GM19193 (cell line): ENCODE data around the gene USP48.

Experiments
- POLR2A ChIP-seq: IDR thresholded peaks from 4 replicates; pipeline ENCODE4 v1.6.1; 2011; ENCODE audit not compliant: insufficient read depth, insufficient read length; ENCODE audit errors: extremely low read depth

USP48 gene

DNA sequence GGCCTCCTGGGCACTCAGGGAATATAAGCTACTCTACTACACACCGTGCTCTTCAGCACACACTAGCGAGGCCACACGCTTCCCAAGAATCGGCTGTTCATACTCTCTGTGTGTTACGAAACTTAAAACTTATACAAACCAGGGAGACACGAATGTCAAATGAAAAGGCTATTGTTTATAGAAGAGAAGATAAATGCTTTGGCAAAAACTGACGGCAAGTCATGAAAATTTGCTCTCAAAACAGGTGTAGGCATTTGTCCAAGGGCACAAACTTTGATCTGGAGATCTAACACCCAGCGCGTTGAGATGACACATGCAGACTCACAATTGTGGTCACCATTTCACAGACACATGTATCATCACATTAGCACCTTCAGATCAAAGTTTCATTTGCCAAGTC, 46.1 kb downstream of the USP48 start:
- no peak for TF ChIP-seq POLR2A

DNA sequence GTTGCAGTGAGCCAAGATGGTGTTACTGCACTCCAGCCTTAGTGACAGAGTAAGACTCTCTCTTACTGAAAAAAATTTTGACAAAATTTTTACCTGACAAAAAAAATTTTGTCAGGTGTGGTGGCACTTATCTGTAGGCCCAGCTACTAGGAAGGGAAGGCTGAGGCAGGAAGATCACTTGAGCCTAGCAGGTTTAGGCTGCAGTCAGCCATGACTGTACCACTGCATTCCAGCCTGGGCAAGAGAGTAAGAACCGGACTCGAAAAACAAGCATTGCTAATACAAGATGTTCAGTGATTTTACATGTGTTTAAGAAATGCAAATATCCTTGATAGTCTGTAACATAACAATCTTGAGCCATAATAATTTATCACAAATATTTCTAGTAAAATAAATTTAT, 46.9 kb downstream of the USP48 start:
- TF ChIP-seq POLR2A = no peak

GRCh38 chr1:21734526-21734925, 48.4 kb downstream of the USP48 start:
- TF ChIP-seq POLR2A = no peak

DNA sequence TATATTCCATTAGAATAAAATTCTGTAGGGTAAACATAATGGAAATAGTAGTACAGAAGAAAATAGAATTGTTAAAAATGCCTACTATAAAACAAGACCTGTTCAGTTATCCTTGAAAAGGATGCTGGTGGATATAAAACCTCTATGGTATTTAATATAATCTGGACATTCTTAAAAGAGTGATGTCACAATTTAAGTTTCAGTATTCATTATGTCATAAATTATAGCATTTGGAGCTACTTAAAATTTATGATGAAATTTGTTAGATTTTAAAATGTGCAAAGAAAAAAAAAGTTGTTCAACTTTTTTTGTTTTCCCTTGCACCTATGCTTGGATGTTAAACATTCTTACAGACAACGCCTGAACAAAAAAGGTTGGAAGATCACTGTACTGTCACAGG, 50.3 kb downstream of the USP48 start:
- TF ChIP-seq POLR2A = no peak

- TF ChIP-seq POLR2A = no peak
Measured at GRCh38 chr1:21725748-21726392, 57.1 kb downstream of the USP48 start.

GRCh38 chr1:21724570-21724969, 58.4 kb downstream of the USP48 start:
- no peak for TF ChIP-seq POLR2A

DNA sequence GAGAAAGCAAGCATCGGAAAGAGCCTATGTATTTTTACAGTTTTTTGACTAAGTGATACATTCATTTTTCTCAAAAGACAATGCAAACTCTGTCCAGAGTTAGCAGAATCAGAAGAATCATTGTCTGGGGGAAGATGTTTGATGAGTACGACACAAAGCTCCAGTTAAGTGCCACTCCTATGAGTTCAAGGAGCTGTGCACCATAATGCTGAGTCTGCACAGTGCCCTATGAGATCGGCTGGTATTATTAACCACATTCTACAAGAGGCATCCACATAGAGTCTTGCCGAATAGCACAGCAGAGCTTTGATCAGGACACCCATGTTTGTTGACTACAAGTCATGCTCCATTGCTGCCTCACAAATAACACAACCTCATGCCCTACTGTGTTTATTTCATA, 58.9 kb downstream of the USP48 start:
- no peak for TF ChIP-seq POLR2A

GRCh38 chr1:21721295-21721985, 61.5 kb downstream of the USP48 start:
- TF ChIP-seq POLR2A = no peak

DNA sequence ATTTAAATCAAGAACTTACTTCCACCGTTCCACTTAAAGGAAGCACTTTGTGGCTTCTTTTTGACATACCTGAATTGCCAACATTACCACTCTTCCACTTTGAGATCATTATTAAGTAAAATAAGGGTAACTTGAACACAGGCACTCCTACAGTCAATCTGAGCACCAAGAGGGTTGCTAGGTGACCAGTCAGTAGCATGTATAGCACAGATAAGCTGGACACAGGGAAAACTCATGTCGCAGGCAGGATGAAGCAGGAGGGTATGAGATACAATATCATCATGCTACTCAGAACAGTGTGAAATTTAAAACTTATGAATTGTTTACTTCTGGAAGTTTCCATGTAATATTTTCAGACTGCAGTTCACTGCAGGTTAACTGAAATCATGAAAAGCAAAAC, 66.8 kb downstream of the USP48 start:
- TF ChIP-seq POLR2A = no peak

DNA sequence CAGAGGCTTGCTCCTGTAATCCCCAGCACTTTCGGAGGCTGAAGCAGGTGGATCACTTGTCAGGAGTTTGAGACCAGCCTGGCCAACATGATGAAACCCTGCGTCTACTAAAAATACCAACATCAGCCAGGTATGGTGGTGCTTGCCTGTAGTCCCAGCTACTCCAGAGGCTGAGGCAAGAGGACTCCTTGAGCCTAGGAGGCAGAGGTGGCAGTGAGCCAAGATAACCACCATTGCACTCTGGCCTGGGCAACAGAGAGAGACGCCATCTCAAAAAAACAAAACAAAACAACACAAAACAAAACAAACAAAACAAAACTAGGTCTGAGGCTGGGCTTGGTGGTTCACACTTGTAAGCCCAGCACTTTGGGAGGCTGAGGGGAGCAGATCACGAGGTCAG, 75.1 kb downstream of the USP48 start:
- TF ChIP-seq POLR2A = no peak

DNA sequence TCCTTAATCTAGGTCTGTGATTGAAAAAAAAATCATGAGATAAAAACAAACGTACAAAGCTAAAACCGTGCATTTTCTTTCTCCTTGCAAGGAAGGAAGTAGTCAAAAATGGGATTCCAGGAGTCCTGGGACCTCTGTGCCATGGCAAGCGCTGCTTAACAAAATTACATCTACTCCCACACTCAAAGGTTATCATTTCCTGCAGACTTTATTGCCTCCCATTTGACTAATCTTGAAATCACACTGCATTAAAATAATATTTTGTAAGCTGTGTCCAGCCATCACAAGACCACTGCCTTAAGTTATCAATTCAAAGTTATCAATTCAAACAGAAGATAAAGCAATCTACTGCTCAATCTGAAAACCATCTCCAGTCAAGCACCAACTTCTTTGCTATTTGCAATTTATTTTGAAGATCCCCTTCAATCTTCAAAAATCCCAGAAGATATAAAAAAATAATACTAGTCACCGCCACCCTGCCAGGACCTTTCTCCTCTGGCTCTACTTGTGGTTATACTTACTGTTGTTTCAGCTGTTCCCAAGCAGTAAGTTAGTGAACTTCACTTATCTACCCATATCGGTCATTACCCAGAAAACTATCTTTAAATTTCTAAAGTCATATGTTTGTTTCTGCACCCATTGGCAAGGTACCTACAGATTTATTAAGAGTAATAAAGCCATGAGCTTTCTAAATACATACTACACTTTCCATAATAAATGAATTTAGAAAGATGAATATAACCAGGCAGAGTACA, 75.7 kb downstream of the USP48 start:
- TF ChIP-seq POLR2A = no peak

- TF ChIP-seq POLR2A = no peak
Measured at GRCh38 chr1:21706151-21706835, 76.7 kb downstream of the USP48 start.

- no peak for TF ChIP-seq POLR2A
Measured at GRCh38 chr1:21705303-21705980, 77.5 kb downstream of the USP48 start.

DNA sequence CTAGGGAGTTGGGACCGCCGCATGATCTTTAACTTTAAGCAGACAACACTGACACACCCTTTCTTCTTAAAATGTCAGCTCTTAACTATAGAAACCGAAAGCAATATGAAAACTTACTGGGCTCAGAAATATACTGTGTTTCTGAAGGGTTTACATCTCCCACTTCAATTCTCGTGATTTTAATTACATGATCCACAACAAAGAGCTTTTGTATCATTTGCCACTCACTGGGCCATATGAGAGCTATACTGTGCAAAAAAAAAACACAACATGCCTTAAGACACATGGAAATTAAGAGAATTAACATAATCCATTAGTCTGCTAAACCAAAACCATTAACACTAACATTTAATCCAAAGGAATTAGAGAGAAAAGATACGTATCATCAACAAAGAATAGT, 78.8 kb downstream of the USP48 start:
- TF ChIP-seq POLR2A = no peak
